HEK293 (cell line): Measurements from ENCODE around the gene TMEM212.

Experiments used
- CTCF ChIA-PET: fragments of 350-600 bp; formaldehyde crosslinking; extraction: SDS; loops from one replicate; lab custom pipeline; 2021; ENCODE audit warnings: antibody characterized with exemption; lab: Yijun Ruan, JAX
- POLR2A ChIA-PET: fragments of 300-600 bp; formaldehyde crosslinking; extraction: SDS; loops from one replicate; lab custom pipeline; 2020; ENCODE audit warnings: antibody characterized with exemption, inconsistent platforms; lab: Yijun Ruan, JAX
- H3K27ac ChIP-seq: fragments of 200-500 bp; sonication (Bioruptor generic); 2 replicates; pipeline ENCODE4 v1.5.1; 2014; ENCODE audit warnings: low read depth, low read length, control low read depth, inconsistent platforms; ENCODE audit errors: extremely low read depth
- H3K36me3 ChIP-seq, 2 experiments: fragments of 200-500 bp in 1 of 2; sonication (Bioruptor generic) in 1 of 2; 1 replicate in 1 of 2; 2 replicates in 1 of 2; pipeline ENCODE4 v1.5.1; 2014 to 2017; ENCODE audit warnings: inconsistent platforms in 2 of 2, low read length in 2 of 2; ENCODE audit not compliant: control insufficient read depth in 2 of 2, insufficient read depth in 1 of 2
- H3K4me1 ChIP-seq: fragments of 200-500 bp; sonication (Bioruptor generic); 2 replicates; pipeline ENCODE4 v1.5.1; 2014; ENCODE audit warnings: mild to moderate bottlenecking, low read length, inconsistent platforms; ENCODE audit not compliant: control insufficient read depth, insufficient read depth
- H3K4me3 ChIP-seq: 2 replicates; pipeline ENCODE4 v1.5.1; 2011; ENCODE audit warnings: low read depth, mild to moderate bottlenecking, control low read depth, low read length, moderate library complexity
- H3K9me3 ChIP-seq: fragments of 200-500 bp; sonication (Bioruptor generic); 2 replicates; pipeline ENCODE4 v1.5.1; 2014; ENCODE audit warnings: low read depth, low read length, inconsistent platforms; ENCODE audit not compliant: control insufficient read depth, insufficient read depth
- BCL11B ChIP-seq: fragments of 450-650 bp; formaldehyde crosslinking; IDR thresholded peaks from 2 replicates; pipeline ENCODE4 v1.5.1; 2016; ENCODE audit warnings: low read depth, missing biosample characterization, missing genetic modification characterization
- KLF17 ChIP-seq: fragments of 450-650 bp; formaldehyde crosslinking; IDR thresholded peaks from 2 replicates; pipeline ENCODE4 v1.5.1; 2016; ENCODE audit warnings: missing biosample characterization, missing genetic modification characterization
- OSR2 ChIP-seq: fragments of 450-650 bp; formaldehyde crosslinking; IDR thresholded peaks from 2 replicates; pipeline ENCODE4 v1.5.1; 2016; ENCODE audit warnings: missing biosample characterization, missing genetic modification characterization
- SP2 ChIP-seq: fragments of 450-650 bp; formaldehyde crosslinking; IDR thresholded peaks from 2 replicates; pipeline ENCODE4 v1.5.1; 2016; ENCODE audit warnings: missing biosample characterization, missing genetic modification characterization
- YY1 ChIP-seq: fragments of 450-650 bp; formaldehyde crosslinking; IDR thresholded peaks from 2 replicates; pipeline ENCODE4 v1.5.1; 2018; ENCODE audit warnings: missing biosample characterization, missing genetic modification characterization
- ZFHX2 ChIP-seq: fragments of 450-650 bp; formaldehyde crosslinking; conservative IDR thresholded peaks from 2 replicates; pipeline ENCODE4 v1.5.1; 2016; ENCODE audit warnings: missing biosample characterization, missing genetic modification characterization
- ZNF10 ChIP-seq: fragments of 450-650 bp; formaldehyde crosslinking; IDR thresholded peaks from 2 replicates; pipeline ENCODE4 v1.5.1; 2017; ENCODE audit warnings: missing biosample characterization, missing genetic modification characterization
- ZNF121 ChIP-seq: fragments of 450-650 bp; formaldehyde crosslinking; IDR thresholded peaks from 2 replicates; pipeline ENCODE4 v1.5.1; 2016; ENCODE audit warnings: missing biosample characterization, missing genetic modification characterization
- ZNF221 ChIP-seq: fragments of 450-650 bp; formaldehyde crosslinking; IDR thresholded peaks from 2 replicates; pipeline ENCODE4 v1.5.1; 2017; ENCODE audit warnings: missing biosample characterization, missing genetic modification characterization, borderline replicate concordance
- ZNF24 ChIP-seq: fragments of 450-650 bp; formaldehyde crosslinking; IDR thresholded peaks from 2 replicates; pipeline ENCODE4 v1.5.1; 2016; ENCODE audit warnings: missing biosample characterization, missing genetic modification characterization
- ZNF280C ChIP-seq: fragments of 450-650 bp; formaldehyde crosslinking; IDR thresholded peaks from 2 replicates; pipeline ENCODE4 v1.5.1; 2016; ENCODE audit warnings: missing biosample characterization, missing genetic modification characterization
- ZNF48 ChIP-seq: fragments of 450-650 bp; formaldehyde crosslinking; IDR thresholded peaks from 2 replicates; pipeline ENCODE4 v1.5.1; 2016; ENCODE audit warnings: missing biosample characterization, missing genetic modification characterization
- ZNF549 ChIP-seq: fragments of 450-650 bp; IDR thresholded peaks from 2 replicates; pipeline ENCODE4 v1.5.1; 2018; ENCODE audit warnings: missing biosample characterization, missing genetic modification characterization, mild to moderate bottlenecking, inconsistent platforms, moderate library complexity
- ZNF558 ChIP-seq: fragments of 450-650 bp; formaldehyde crosslinking; IDR thresholded peaks from 2 replicates; pipeline ENCODE4 v1.5.1; 2016; ENCODE audit warnings: missing biosample characterization, missing genetic modification characterization
- ZNF621 ChIP-seq: fragments of 450-650 bp; formaldehyde crosslinking; IDR thresholded peaks from 2 replicates; pipeline ENCODE4 v1.5.1; 2017; ENCODE audit warnings: missing biosample characterization, missing genetic modification characterization
- ZNF670 ChIP-seq: fragments of 450-650 bp; formaldehyde crosslinking; IDR thresholded peaks from 2 replicates; pipeline ENCODE4 v1.5.1; 2016; ENCODE audit warnings: missing biosample characterization, missing genetic modification characterization, low read depth
- ZNF677 ChIP-seq: fragments of 450-650 bp; IDR thresholded peaks from 2 replicates; pipeline ENCODE4 v1.5.0; 2018; ENCODE audit warnings: missing biosample characterization, mild to moderate bottlenecking, missing genetic modification characterization, moderate library complexity
- ZNF747 ChIP-seq: fragments of 450-650 bp; formaldehyde crosslinking; IDR thresholded peaks from 2 replicates; pipeline ENCODE4 v1.5.1; 2016; ENCODE audit warnings: missing biosample characterization, missing genetic modification characterization
- ZNF791 ChIP-seq: fragments of 450-650 bp; formaldehyde crosslinking; IDR thresholded peaks from 2 replicates; pipeline ENCODE4 v1.5.1; 2016; ENCODE audit warnings: missing biosample characterization, missing genetic modification characterization
- TF ChIP-seq, protein P1 (sequence below): fragments of 450-650 bp; formaldehyde crosslinking; IDR thresholded peaks from 2 replicates; pipeline ENCODE4 v1.5.1; 2016; ENCODE audit warnings: missing biosample characterization, missing genetic modification characterization
- TF ChIP-seq, protein P2 (sequence below): fragments of 450-650 bp; formaldehyde crosslinking; IDR thresholded peaks from 2 replicates; pipeline ENCODE4 v1.5.1; 2016; ENCODE audit warnings: missing biosample characterization, missing genetic modification characterization, borderline replicate concordance
- TF ChIP-seq, protein P3 (sequence below): IDR thresholded peaks from 2 replicates; pipeline ENCODE4 v1.6.1; 2011; ENCODE audit warnings: mild to moderate bottlenecking, low read depth, low read length, borderline replicate concordance
- TF ChIP-seq, protein P4 (sequence below): fragments of 450-650 bp; formaldehyde crosslinking; IDR thresholded peaks from 2 replicates; pipeline ENCODE4 v1.5.1; 2017; ENCODE audit warnings: missing biosample characterization, missing genetic modification characterization
- TF ChIP-seq, protein P5 (sequence below): fragments of 450-650 bp; formaldehyde crosslinking; IDR thresholded peaks from 2 replicates; pipeline ENCODE4 v1.5.1; 2016; ENCODE audit warnings: missing biosample characterization, missing genetic modification characterization

TMEM212 gene

GRCh38 chr3:171833789-171834460 is 9.2 kb upstream of the TMEM212 start:
- no peaks in the 10 kb centered on the region for H3K36me3 ChIP-seq
- H3K4me3 ChIP-seq, result no peak overlapping the region
- no peak overlapping the region for H3K27ac ChIP-seq
- CTCF ChIA-PET, result interaction anchor here (0.6 to 1.6 kb wide), 8 partner anchors 61 to 880 kb away, joined by 3 to 4 read pairs (median 3); no protein-coding TSS in a partner anchor
- no peaks in the 10 kb centered on the region for H3K9me3 ChIP-seq
- no peaks in the 10 kb centered on the region for H3K4me1 ChIP-seq
- POLR2A ChIA-PET, result no interaction called here
- TF ChIP-seq ZNF558 (tag by site-specific recombination), result no peak
- TF ChIP-seq, protein P1, sequence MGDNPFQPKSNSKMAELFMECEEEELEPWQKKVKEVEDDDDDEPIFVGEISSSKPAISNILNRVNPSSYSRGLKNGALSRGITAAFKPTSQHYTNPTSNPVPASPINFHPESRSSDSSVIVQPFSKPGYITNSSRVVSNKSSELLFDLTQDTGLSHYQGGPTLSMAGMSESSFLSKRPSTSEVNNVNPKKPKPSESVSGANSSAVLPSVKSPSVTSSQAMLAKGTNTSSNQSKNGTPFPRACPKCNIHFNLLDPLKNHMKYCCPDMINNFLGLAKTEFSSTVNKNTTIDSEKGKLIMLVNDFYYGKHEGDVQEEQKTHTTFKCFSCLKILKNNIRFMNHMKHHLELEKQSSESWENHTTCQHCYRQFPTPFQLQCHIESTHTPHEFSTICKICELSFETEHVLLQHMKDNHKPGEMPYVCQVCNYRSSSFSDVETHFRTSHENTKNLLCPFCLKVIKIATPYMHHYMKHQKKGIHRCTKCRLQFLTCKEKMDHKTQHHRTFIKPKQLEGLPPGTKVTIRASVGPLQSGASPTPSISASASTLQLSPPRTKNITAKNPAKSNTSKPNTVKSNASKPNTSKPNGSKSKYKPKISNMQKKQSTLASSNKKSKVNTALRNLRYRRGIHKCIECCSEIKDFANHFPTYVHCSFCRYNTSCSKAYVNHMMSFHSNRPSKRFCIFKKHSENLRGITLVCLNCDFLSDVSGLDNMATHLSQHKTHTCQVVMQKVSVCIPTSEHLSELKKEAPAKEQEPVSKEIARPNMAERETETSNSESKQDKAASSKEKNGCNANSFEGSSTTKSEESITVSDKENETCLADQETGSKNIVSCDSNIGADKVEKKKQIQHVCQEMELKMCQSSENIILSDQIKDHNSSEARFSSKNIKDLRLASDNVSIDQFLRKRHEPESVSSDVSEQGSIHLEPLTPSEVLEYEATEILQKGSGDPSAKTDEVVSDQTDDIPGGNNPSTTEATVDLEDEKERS, result no peak
- TF ChIP-seq ZNF549 (tag by site-specific recombination), result no peak
- TF ChIP-seq, protein P2, sequence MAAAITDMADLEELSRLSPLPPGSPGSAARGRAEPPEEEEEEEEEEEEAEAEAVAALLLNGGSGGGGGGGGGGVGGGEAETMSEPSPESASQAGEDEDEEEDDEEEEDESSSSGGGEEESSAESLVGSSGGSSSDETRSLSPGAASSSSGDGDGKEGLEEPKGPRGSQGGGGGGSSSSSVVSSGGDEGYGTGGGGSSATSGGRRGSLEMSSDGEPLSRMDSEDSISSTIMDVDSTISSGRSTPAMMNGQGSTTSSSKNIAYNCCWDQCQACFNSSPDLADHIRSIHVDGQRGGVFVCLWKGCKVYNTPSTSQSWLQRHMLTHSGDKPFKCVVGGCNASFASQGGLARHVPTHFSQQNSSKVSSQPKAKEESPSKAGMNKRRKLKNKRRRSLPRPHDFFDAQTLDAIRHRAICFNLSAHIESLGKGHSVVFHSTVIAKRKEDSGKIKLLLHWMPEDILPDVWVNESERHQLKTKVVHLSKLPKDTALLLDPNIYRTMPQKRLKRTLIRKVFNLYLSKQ (tag by site-specific recombination), result no peak
- TF ChIP-seq ZNF747 (tag by site-specific recombination), result no peak
- TF ChIP-seq BCL11B (tag by site-specific recombination), result no peak
- no peak for TF ChIP-seq ZNF791 (tag by site-specific recombination)
- TF ChIP-seq ZNF621 (tag by site-specific recombination), result no peak
- TF ChIP-seq ZNF121, result no peak
- TF ChIP-seq SP2 (tag by site-specific recombination), result no peak
- no peak for TF ChIP-seq OSR2
- 0 out of 2 replicates have a peak, but pooled peaks have one; percentile 25 for TF ChIP-seq ZFHX2 (tag by site-specific recombination)
- no peak for TF ChIP-seq ZNF221 (tag by site-specific recombination)
- TF ChIP-seq, protein P3, sequence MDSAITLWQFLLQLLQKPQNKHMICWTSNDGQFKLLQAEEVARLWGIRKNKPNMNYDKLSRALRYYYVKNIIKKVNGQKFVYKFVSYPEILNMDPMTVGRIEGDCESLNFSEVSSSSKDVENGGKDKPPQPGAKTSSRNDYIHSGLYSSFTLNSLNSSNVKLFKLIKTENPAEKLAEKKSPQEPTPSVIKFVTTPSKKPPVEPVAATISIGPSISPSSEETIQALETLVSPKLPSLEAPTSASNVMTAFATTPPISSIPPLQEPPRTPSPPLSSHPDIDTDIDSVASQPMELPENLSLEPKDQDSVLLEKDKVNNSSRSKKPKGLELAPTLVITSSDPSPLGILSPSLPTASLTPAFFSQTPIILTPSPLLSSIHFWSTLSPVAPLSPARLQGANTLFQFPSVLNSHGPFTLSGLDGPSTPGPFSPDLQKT, result no peak
- TF ChIP-seq ZNF24, result no peak
- TF ChIP-seq, protein P4, sequence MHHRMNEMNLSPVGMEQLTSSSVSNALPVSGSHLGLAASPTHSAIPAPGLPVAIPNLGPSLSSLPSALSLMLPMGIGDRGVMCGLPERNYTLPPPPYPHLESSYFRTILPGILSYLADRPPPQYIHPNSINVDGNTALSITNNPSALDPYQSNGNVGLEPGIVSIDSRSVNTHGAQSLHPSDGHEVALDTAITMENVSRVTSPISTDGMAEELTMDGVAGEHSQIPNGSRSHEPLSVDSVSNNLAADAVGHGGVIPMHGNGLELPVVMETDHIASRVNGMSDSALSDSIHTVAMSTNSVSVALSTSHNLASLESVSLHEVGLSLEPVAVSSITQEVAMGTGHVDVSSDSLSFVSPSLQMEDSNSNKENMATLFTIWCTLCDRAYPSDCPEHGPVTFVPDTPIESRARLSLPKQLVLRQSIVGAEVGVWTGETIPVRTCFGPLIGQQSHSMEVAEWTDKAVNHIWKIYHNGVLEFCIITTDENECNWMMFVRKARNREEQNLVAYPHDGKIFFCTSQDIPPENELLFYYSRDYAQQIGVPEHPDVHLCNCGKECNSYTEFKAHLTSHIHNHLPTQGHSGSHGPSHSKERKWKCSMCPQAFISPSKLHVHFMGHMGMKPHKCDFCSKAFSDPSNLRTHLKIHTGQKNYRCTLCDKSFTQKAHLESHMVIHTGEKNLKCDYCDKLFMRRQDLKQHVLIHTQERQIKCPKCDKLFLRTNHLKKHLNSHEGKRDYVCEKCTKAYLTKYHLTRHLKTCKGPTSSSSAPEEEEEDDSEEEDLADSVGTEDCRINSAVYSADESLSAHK, result no peak
- TF ChIP-seq ZNF10 (tag by site-specific recombination), result no peak
- no peak for TF ChIP-seq ZNF48 (tag by site-specific recombination)
- no peak for TF ChIP-seq ZNF670 (tag by site-specific recombination)
- no peak for TF ChIP-seq ZNF280C (tag by site-specific recombination)
- no peak for TF ChIP-seq KLF17 (tag by site-specific recombination)
- no peak for TF ChIP-seq ZNF677 (tag by site-specific recombination)
- TF ChIP-seq YY1 (tag by site-specific recombination), result no peak
- TF ChIP-seq, protein P5, sequence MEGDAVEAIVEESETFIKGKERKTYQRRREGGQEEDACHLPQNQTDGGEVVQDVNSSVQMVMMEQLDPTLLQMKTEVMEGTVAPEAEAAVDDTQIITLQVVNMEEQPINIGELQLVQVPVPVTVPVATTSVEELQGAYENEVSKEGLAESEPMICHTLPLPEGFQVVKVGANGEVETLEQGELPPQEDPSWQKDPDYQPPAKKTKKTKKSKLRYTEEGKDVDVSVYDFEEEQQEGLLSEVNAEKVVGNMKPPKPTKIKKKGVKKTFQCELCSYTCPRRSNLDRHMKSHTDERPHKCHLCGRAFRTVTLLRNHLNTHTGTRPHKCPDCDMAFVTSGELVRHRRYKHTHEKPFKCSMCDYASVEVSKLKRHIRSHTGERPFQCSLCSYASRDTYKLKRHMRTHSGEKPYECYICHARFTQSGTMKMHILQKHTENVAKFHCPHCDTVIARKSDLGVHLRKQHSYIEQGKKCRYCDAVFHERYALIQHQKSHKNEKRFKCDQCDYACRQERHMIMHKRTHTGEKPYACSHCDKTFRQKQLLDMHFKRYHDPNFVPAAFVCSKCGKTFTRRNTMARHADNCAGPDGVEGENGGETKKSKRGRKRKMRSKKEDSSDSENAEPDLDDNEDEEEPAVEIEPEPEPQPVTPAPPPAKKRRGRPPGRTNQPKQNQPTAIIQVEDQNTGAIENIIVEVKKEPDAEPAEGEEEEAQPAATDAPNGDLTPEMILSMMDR (tag by site-specific recombination), result 0 out of 2 replicates have a peak, but pooled peaks have one; percentile 39
